Neural cell (in vitro differentiated cells): ENCODE data around the gene SYCN. TPM values are rescaled to one million over a fixed set of nuclear protein-coding genes. Genes with fewer than 3 reads are reported as not detected.

Experiments
- H2AFZ ChIP-seq: fragments of 200-600, 300-800 bp; sonication (generic), shearing (Covaris generic); 2 replicates; pipeline ENCODE4 v1.6.0; 2014; ENCODE audit warnings: low read depth, mild to moderate bottlenecking, antibody characterized with exemption, low read length, moderate library complexity
- H3F3A ChIP-seq: fragments of 200-600 bp; shearing (Covaris generic); 2 replicates; pipeline ENCODE4 v1.6.1; 2016; ENCODE audit warnings: mild to moderate bottlenecking, moderate library complexity, mixed read lengths, antibody characterized with exemption, low read length; ENCODE audit not compliant: insufficient read depth, poor library complexity, severe bottlenecking
- H3K27ac ChIP-seq: fragments of 200-600, 300-800 bp; sonication (generic), shearing (Covaris generic); 2 replicates; pipeline ENCODE4 v1.5.1; 2014; ENCODE audit warnings: mild to moderate bottlenecking, low read length, moderate library complexity
- H3K27me3 ChIP-seq: fragments of 300-800, 200-600 bp; sonication (generic), shearing (Covaris generic); 2 replicates; pipeline ENCODE4 v1.6.0; 2014; ENCODE audit warnings: mild to moderate bottlenecking, low read depth, low read length, moderate library complexity; ENCODE audit not compliant: insufficient read depth
- H3K36me3 ChIP-seq: fragments of 300-800, 200-600 bp; sonication (generic), shearing (Covaris generic); 2 replicates; pipeline ENCODE4 v1.5.1; 2014; ENCODE audit warnings: mild to moderate bottlenecking, antibody characterized with exemption, low read length, moderate library complexity; ENCODE audit not compliant: insufficient read depth
- H3K4me2 ChIP-seq: fragments of 300-800, 200-600 bp; sonication (generic), shearing (Covaris generic); 2 replicates; pipeline ENCODE4 v1.6.0; 2014; ENCODE audit warnings: mild to moderate bottlenecking, low read length
- H3K4me3 ChIP-seq: fragments of 300-800, 200-600 bp; sonication (generic), shearing (Covaris generic); 2 replicates; pipeline ENCODE4 v1.5.1; 2014; ENCODE audit warnings: mild to moderate bottlenecking, low read length, moderate library complexity
- H3K79me2 ChIP-seq: fragments of 200-600 bp; shearing (Covaris generic); replicated peaks from 2 replicates; pipeline ENCODE4 v1.6.0; 2014; ENCODE audit warnings: mild to moderate bottlenecking, low read length, moderate library complexity; ENCODE audit not compliant: insufficient read depth
- H3K9ac ChIP-seq: fragments of 300-800, 200-600 bp; sonication (generic), shearing (Covaris generic); 2 replicates; pipeline ENCODE4 v1.6.1; 2016; ENCODE audit warnings: mild to moderate bottlenecking, low read length, mixed read lengths
- H3K9me2 ChIP-seq: fragments of 200-600 bp; shearing (Covaris generic); 2 replicates; pipeline ENCODE4 v1.6.1; 2016; ENCODE audit warnings: mild to moderate bottlenecking, low read length, mixed read lengths; ENCODE audit not compliant: insufficient read depth
- H3K9me3 ChIP-seq: fragments of 200-600, 300-800 bp; sonication (generic), shearing (Covaris generic); 2 replicates; pipeline ENCODE4 v1.6.1; 2016; ENCODE audit warnings: mild to moderate bottlenecking, mixed run types, low read length, moderate library complexity, mixed read lengths
- H4K20me1 ChIP-seq: fragments of 200-600 bp; shearing (Covaris generic); 2 replicates; pipeline ENCODE4 v1.6.1; 2016; ENCODE audit warnings: mild to moderate bottlenecking, mixed run types; ENCODE audit not compliant: insufficient read depth
- EP300 ChIP-seq: fragments of 450-650 bp; conservative IDR thresholded peaks from 2 replicates; pipeline ENCODE4 v1.6.1; 2014; ENCODE audit warnings: antibody characterized with exemption, mild to moderate bottlenecking, moderate library complexity; ENCODE audit not compliant: poor library complexity, severe bottlenecking
- EZH2 ChIP-seq: fragments of 200-600, 300-800 bp; shearing (Covaris generic), sonication (generic); IDR thresholded peaks from 2 replicates; pipeline ENCODE4 v1.6.1; 2014; ENCODE audit warnings: antibody characterized with exemption, low read length, borderline replicate concordance, mild to moderate bottlenecking; ENCODE audit not compliant: insufficient read depth, poor library complexity, severe bottlenecking
- MXI1 ChIP-seq: fragments of 450-650 bp; conservative IDR thresholded peaks from 2 replicates; pipeline ENCODE4 v1.6.1; 2014; ENCODE audit warnings: antibody characterized with exemption, mild to moderate bottlenecking; ENCODE audit not compliant: poor library complexity, severe bottlenecking
- POLR2AphosphoS5 ChIP-seq: IDR thresholded peaks from 2 replicates; pipeline ENCODE4 v1.6.1; 2012
- RAD21 ChIP-seq: fragments of 450-650 bp; conservative IDR thresholded peaks from 2 replicates; pipeline ENCODE4 v1.6.1; 2014; ENCODE audit warnings: antibody characterized with exemption, mild to moderate bottlenecking, moderate library complexity
- SMC3 ChIP-seq: fragments of 450-650 bp; conservative IDR thresholded peaks from 2 replicates; pipeline ENCODE4 v1.6.1; 2014; ENCODE audit warnings: antibody characterized with exemption, mild to moderate bottlenecking, moderate library complexity; ENCODE audit not compliant: poor library complexity
- TAF1 ChIP-seq: IDR thresholded peaks from 2 replicates; pipeline ENCODE4 v1.6.1; 2012; ENCODE audit warnings: low read depth
- polyA plus RNA-seq: library from polyadenylated mRNA; depleted of rRNA; stranded (reverse); fragments of >200 nt; gene quantifications from 2 replicates; pipeline ENCODE4 v1.2.3, GENCODE V29; 2014
- TF ChIP-seq, protein P1 (sequence below): IDR thresholded peaks from 2 replicates; pipeline ENCODE4 v1.6.1; 2012; ENCODE audit warnings: borderline replicate concordance
- TF ChIP-seq, protein P2 (sequence below): fragments of 450-650 bp; IDR thresholded peaks from 2 replicates; pipeline ENCODE4 v1.5.1; 2014; ENCODE audit warnings: antibody characterized with exemption, mild to moderate bottlenecking, moderate library complexity; ENCODE audit not compliant: poor library complexity, severe bottlenecking

Gene SYCN
- polyA plus RNA-seq, 1 donor from 2014 or later = not detected

DNA sequence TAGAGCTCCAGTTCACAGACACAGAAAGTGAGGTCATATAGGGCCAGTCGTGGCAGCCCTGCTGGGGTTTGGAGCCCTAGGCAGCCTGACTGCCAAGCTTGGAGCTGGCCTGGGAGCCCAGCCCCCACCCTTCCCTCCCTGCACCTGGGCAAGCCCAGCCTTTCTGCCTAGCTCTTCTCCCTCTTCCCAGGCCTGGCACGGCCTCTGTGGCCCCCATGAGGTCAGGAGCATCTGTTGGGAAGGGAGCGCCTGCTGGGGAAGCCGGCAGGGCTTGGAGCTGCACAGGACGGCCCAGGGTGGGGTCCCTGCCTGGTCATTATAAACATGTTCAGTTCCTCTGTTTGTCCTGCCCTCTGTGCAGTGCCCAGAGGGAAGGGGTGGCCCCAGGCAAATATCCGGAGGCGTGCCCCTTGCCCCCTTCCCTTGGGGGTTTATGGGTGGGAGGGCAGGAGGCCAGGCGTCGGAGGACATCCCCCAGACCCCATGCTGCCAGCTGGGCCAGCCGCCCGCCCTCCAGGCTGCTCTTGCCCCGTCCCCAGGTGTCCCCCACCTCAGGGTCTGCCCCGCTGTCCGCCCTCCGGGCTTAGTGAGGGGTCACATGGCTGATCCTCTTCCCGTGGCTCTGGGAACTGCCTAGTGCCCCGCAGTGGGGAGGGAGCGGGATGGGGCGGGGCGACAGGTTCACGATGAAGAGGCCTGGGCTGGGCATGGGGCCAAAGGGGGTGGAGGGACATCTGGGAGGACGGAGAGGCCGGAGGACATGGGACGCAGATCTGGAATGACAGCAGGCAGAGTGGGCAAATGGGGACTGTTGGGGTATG lies 37.3 kb downstream of the SYCN start:
- H2AFZ ChIP-seq = no peak overlapping the region
- no peaks in the 10 kb centered on the region for H3K36me3 ChIP-seq

DNA sequence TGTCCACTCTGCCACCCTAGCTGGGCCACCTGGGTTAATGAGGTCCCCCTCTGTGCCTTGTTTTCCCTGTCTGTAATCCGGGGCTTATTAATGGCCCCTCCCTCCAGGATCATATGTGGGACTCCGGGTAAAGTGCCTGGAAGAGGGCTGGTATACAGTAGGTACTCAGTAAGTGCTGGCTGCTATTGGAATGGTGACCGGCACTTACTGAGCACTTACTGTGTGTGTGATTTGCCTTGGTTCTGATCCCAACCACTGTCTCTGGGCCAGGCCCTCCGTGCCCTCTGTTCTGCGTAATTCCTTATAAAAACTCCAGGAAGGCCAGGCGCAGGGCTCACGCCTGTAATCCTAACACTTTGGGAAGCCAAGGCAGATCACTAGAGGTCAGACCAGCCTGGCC lies 38.2 kb downstream of the SYCN start:
- Histone ChIP-seq H3K79me2 (no peaks in the 10 kb centered on the region), H3K27ac (no peak overlapping the region), H2AFZ (no peak overlapping the region), H4K20me1 (no peaks in the 10 kb centered on the region), H3F3A (no peaks in the 10 kb centered on the region), H3K36me3 (no peaks in the 10 kb centered on the region), H3K4me2 (no peak overlapping the region), H3K9me3 (no peaks in the 10 kb centered on the region), H3K9ac (no peak overlapping the region), H3K27me3 (no peaks in the 10 kb centered on the region), H3K9me2 (no peaks in the 10 kb centered on the region), H3K4me3 (no peak overlapping the region)
- no peak for TF ChIP-seq EP300
- TF ChIP-seq, protein P1, sequence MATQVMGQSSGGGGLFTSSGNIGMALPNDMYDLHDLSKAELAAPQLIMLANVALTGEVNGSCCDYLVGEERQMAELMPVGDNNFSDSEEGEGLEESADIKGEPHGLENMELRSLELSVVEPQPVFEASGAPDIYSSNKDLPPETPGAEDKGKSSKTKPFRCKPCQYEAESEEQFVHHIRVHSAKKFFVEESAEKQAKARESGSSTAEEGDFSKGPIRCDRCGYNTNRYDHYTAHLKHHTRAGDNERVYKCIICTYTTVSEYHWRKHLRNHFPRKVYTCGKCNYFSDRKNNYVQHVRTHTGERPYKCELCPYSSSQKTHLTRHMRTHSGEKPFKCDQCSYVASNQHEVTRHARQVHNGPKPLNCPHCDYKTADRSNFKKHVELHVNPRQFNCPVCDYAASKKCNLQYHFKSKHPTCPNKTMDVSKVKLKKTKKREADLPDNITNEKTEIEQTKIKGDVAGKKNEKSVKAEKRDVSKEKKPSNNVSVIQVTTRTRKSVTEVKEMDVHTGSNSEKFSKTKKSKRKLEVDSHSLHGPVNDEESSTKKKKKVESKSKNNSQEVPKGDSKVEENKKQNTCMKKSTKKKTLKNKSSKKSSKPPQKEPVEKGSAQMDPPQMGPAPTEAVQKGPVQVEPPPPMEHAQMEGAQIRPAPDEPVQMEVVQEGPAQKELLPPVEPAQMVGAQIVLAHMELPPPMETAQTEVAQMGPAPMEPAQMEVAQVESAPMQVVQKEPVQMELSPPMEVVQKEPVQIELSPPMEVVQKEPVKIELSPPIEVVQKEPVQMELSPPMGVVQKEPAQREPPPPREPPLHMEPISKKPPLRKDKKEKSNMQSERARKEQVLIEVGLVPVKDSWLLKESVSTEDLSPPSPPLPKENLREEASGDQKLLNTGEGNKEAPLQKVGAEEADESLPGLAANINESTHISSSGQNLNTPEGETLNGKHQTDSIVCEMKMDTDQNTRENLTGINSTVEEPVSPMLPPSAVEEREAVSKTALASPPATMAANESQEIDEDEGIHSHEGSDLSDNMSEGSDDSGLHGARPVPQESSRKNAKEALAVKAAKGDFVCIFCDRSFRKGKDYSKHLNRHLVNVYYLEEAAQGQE = no peak
- TF ChIP-seq, protein P2, sequence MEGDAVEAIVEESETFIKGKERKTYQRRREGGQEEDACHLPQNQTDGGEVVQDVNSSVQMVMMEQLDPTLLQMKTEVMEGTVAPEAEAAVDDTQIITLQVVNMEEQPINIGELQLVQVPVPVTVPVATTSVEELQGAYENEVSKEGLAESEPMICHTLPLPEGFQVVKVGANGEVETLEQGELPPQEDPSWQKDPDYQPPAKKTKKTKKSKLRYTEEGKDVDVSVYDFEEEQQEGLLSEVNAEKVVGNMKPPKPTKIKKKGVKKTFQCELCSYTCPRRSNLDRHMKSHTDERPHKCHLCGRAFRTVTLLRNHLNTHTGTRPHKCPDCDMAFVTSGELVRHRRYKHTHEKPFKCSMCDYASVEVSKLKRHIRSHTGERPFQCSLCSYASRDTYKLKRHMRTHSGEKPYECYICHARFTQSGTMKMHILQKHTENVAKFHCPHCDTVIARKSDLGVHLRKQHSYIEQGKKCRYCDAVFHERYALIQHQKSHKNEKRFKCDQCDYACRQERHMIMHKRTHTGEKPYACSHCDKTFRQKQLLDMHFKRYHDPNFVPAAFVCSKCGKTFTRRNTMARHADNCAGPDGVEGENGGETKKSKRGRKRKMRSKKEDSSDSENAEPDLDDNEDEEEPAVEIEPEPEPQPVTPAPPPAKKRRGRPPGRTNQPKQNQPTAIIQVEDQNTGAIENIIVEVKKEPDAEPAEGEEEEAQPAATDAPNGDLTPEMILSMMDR = no peak

More for the DNA sequence above, 37.3 kb downstream of the SYCN start:
- H3K79me2 ChIP-seq = no peaks in the 10 kb centered on the region
- H3K27me3 ChIP-seq = no peaks in the 10 kb centered on the region
- TF ChIP-seq, protein P1 = no peak
- TF ChIP-seq, protein P2 = no peak
- TF ChIP-seq POLR2AphosphoS5 (no peak), SMC3 (no peak), RAD21 (no peak), EP300 (no peak), MXI1 (no peak), EZH2 (no peak), TAF1 (no peak)
- no peak overlapping the region for H3K4me2 ChIP-seq
- H3K9ac ChIP-seq = no peak overlapping the region
- H3K27ac ChIP-seq = no peak overlapping the region
- H3K9me2 ChIP-seq = no peaks in the 10 kb centered on the region
- no peaks in the 10 kb centered on the region for H3F3A ChIP-seq
- H3K9me3 ChIP-seq = no peaks in the 10 kb centered on the region
- no peaks in the 10 kb centered on the region for H4K20me1 ChIP-seq
- no peak overlapping the region for H3K4me3 ChIP-seq
